Dendritic cell treated with granulocyte-macrophage colony-stimulating factor and Interleukin-4, amounts not matched to agents 40 ng/mL and 50 ng/mL, for 4 days (primary cell): Measurements from ENCODE around the gene RAB11FIP3.
"Not testable (repeated sequence)": the region's sequence is repeated elsewhere in the genome, so short reads cannot be mapped to it uniquely, and the experiment has no call there.

Experiments used
- H3K27ac Mint-ChIP-seq: one replicate; pipeline ENCODE4 v1.8.0; 2022; ENCODE audit warnings: mild to moderate bottlenecking, mixed read lengths
- H3K27me3 Mint-ChIP-seq: one replicate; pipeline ENCODE4 v1.8.0; 2022; ENCODE audit warnings: mild to moderate bottlenecking, mixed read lengths
- H3K36me3 Mint-ChIP-seq: one replicate; pipeline ENCODE4 v1.8.0; 2022; ENCODE audit warnings: low read depth, mixed read lengths
- H3K4me1 Mint-ChIP-seq: one replicate; pipeline ENCODE4 v1.8.0; 2022; ENCODE audit warnings: low read depth, mixed read lengths
- H3K4me3 Mint-ChIP-seq: one replicate; pipeline ENCODE4 v1.8.0; 2022; ENCODE audit warnings: mild to moderate bottlenecking, moderate library complexity, mixed read lengths
- H3K9me3 Mint-ChIP-seq: one replicate; pipeline ENCODE4 v1.8.0; 2022; ENCODE audit warnings: mixed read lengths
- intact Hi-C: fragments of 100-400 bp; cut with micrococcal nuclease; formaldehyde crosslinking; loops from one replicate; pipeline ENCODE4 v1.15.0; 2022

RAB11FIP3 gene

GRCh38 chr16:422179-422578 is 3.3 kb upstream of the RAB11FIP3 start:
- H3K27ac Mint-ChIP-seq, H3K36me3 Mint-ChIP-seq, H3K9me3 Mint-ChIP-seq, H3K4me3 Mint-ChIP-seq, intact Hi-C loops: not testable (repeated sequence)
- H3K27me3 Mint-ChIP-seq, result peaks cover 29% of the 10 kb centered on the region
- peaks cover 22% of the 10 kb centered on the region for H3K4me1 Mint-ChIP-seq

DNA sequence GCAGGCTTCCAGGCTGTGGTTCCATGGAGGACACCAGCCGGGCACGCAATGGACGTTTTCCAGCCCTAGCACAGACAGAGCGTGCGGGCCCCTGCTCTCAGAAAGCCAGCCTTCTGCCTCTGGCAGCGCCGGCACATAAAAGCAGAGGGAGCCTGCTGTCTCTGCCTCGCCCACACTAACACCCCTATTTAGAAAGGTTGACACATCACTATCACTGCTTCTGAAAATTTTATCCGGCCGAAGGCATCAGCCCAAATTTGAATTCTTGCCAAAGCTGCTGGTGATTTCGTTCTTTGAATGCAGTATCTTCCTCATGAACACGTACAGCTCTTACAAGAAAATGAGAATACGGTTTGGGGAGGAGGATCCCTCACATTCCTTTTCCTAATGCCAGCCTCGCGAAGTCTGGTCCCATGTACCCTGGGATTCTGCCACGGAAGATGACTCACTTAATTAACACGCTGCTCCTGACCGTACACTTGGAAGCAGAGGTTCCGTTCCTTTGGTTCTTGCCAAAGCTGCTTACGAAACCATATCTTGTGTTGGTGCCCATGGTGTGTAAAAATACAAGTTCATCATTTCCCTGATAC is 1.3 kb upstream of the RAB11FIP3 start:
- Mint-ChIP-seq H3K36me3 (peaks cover 5% of the 10 kb centered on the region), H3K27ac (peak overlapping the region; percentile 87), H3K4me1 (peaks cover 40% of the 10 kb centered on the region), H3K4me3 (peak overlapping the region; percentile 82), H3K9me3 (no peaks in the 10 kb centered on the region), H3K27me3 (peaks cover 37% of the 10 kb centered on the region)
- intact Hi-C loops, result no loop called here

GRCh38 chr16:424623-425081 is 797 bp upstream of the RAB11FIP3 start:
- Mint-ChIP-seq H3K4me1 (peaks cover 40% of the 10 kb centered on the region), H3K36me3 (peaks cover 10% of the 10 kb centered on the region), H3K27me3 (peaks cover 37% of the 10 kb centered on the region), H3K27ac (peak overlapping the region; percentile 87), H3K4me3 (peak overlapping the region; percentile 82), H3K9me3 (no peaks in the 10 kb centered on the region)
- intact Hi-C loops, result no loop called here

- H3K4me3 Mint-ChIP-seq, result peak overlapping the region; percentile 82
- H3K9me3 Mint-ChIP-seq, result no peaks in the 10 kb centered on the region
- peaks cover 36% of the 10 kb centered on the region for H3K27me3 Mint-ChIP-seq
- H3K36me3 Mint-ChIP-seq, result peaks cover 10% of the 10 kb centered on the region
- intact Hi-C loops, result no loop called here
- H3K27ac Mint-ChIP-seq, result peak overlapping the region; percentile 87
- peaks cover 40% of the 10 kb centered on the region for H3K4me1 Mint-ChIP-seq
Measured at GRCh38 chr16:425740-426114, 278 bp downstream of the RAB11FIP3 start.

DNA sequence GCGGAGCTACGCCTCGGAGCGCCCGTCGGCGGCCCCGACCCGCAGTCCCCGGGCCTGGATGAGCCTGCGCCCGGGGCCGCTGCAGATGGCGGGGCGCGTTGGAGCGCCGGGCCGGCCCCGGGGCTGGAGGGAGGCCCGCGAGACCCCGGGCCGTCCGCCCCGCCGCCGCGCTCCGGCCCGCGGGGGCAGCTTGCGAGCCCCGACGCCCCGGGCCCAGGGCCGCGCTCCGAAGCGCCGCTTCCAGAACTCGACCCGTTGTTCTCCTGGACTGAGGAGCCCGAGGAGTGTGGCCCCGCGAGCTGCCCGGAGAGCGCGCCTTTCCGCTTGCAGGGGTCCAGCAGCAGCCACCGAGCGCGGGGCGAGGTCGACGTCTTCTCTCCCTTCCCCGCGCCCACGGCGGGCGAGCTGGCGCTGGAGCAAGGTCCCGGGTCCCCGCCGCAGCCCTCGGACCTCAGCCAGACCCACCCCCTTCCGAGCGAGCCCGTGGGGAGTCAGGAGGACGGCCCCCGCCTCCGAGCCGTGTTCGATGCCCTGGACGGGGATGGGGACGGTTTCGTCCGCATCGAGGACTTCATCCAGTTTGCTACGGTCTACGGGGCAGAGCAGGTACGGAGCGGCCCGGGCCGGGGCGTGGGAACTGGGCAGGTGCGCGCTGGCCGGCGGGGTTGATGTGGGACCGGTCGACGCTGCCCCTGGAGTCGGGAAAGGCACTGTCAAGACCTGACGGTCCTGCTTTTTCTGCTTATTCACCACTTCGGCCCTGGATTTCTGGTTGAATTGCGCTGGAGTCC is 861 bp downstream of the RAB11FIP3 start:
- H3K9me3 Mint-ChIP-seq, result no peaks in the 10 kb centered on the region
- peaks cover 33% of the 10 kb centered on the region for H3K27me3 Mint-ChIP-seq
- H3K27ac Mint-ChIP-seq, result peak overlapping the region; percentile 67
- intact Hi-C loops, result no loop called here
- H3K4me1 Mint-ChIP-seq, result peaks cover 40% of the 10 kb centered on the region
- H3K4me3 Mint-ChIP-seq, result peak overlapping the region; percentile 74
- peaks cover 10% of the 10 kb centered on the region for H3K36me3 Mint-ChIP-seq

- peaks cover 10% of the 10 kb centered on the region for H3K36me3 Mint-ChIP-seq
- peak overlapping the region; percentile 67 for H3K27ac Mint-ChIP-seq
- intact Hi-C loops, result no loop called here
- H3K4me1 Mint-ChIP-seq, result peaks cover 40% of the 10 kb centered on the region
- H3K27me3 Mint-ChIP-seq, result peaks cover 33% of the 10 kb centered on the region
- no peaks in the 10 kb centered on the region for H3K9me3 Mint-ChIP-seq
- H3K4me3 Mint-ChIP-seq, result peak overlapping the region; percentile 74
Measured at GRCh38 chr16:426906-427249, 1.4 kb downstream of the RAB11FIP3 start.

GRCh38 chr16:427250-427649 is 1.8 kb downstream of the RAB11FIP3 start:
- H3K4me3 Mint-ChIP-seq, result peak overlapping the region; percentile 74
- intact Hi-C loops, result no loop called here
- H3K36me3 Mint-ChIP-seq, result peaks cover 10% of the 10 kb centered on the region
- peak overlapping the region; percentile 67 for H3K27ac Mint-ChIP-seq
- H3K4me1 Mint-ChIP-seq, result peaks cover 40% of the 10 kb centered on the region
- H3K27me3 Mint-ChIP-seq, result peaks cover 33% of the 10 kb centered on the region
- H3K9me3 Mint-ChIP-seq, result no peaks in the 10 kb centered on the region

DNA sequence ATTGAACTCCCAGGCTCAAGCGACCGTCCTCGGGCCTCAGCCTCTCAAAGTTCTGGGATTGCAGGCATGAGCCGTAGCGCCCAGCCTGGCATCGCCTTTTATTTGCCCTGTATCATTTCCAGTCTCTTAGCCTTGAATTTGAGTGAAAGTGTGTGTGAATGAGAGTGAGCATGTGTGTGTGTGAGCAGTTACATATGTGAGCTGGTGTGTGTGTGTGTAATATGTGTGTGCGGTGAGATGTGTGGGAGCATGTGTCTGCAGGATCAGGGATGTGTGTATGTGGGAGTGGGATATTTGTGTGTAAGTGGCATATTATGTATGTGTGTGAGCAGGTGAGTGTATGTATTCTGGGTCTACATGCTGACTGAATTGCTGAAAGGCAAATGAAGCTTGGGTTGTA is 5.5 kb downstream of the RAB11FIP3 start:
- H3K27ac Mint-ChIP-seq, result no peak overlapping the region
- intact Hi-C loops, result no loop called here

DNA sequence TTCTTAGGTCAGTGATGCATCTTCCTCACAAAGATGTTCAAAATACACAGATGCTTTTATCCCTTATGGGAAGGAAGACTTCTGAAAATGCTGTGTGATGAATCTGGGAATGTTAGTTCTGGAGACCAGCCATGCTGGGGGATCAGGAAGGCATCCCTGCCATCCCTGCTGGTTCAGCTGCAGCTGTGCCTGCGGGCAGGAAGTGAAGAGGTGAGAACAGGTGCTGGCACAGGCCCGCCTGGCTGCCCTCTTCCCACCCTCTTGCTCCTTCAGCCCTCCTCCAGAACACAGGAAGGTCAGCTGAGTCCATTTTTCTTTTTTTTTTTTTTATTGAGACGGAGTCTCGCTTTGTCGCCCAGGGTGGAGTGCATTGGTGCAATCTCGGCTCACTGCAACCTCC is 15.2 kb downstream of the RAB11FIP3 start:
- Mint-ChIP-seq H3K27ac (no peak overlapping the region), H3K9me3 (no peaks in the 10 kb centered on the region), H3K27me3 (no peaks in the 10 kb centered on the region), H3K4me3 (no peak overlapping the region), H3K36me3 (no peaks in the 10 kb centered on the region), H3K4me1 (no peaks in the 10 kb centered on the region)
- intact Hi-C loops, result no loop called here

More for the DNA sequence above, 5.5 kb downstream of the RAB11FIP3 start:
- no peak overlapping the region for H3K4me3 Mint-ChIP-seq
- peaks cover 28% of the 10 kb centered on the region for H3K4me1 Mint-ChIP-seq
- H3K36me3 Mint-ChIP-seq, result peaks cover 16% of the 10 kb centered on the region
- H3K27me3 Mint-ChIP-seq, result peaks cover 18% of the 10 kb centered on the region
- no peaks in the 10 kb centered on the region for H3K9me3 Mint-ChIP-seq

- Mint-ChIP-seq H3K4me3 (no peak overlapping the region), H3K36me3 (no peaks in the 10 kb centered on the region), H3K27ac (no peak overlapping the region), H3K4me1 (no peaks in the 10 kb centered on the region), H3K27me3 (no peaks in the 10 kb centered on the region), H3K9me3 (no peaks in the 10 kb centered on the region)
- intact Hi-C loops, result no loop called here
Measured at GRCh38 chr16:441447-441846, 16.0 kb downstream of the RAB11FIP3 start.

- H3K27ac Mint-ChIP-seq, result no peak overlapping the region
- no peaks in the 10 kb centered on the region for H3K36me3 Mint-ChIP-seq
- no peaks in the 10 kb centered on the region for H3K4me1 Mint-ChIP-seq
- no peaks in the 10 kb centered on the region for H3K9me3 Mint-ChIP-seq
- H3K27me3 Mint-ChIP-seq, result no peaks in the 10 kb centered on the region
- intact Hi-C loops, result no loop called here
- no peak overlapping the region for H3K4me3 Mint-ChIP-seq
Measured at GRCh38 chr16:442976-443375, 17.5 kb downstream of the RAB11FIP3 start.

- Mint-ChIP-seq H3K27ac (no peak overlapping the region), H3K36me3 (no peaks in the 10 kb centered on the region)
- intact Hi-C loops, result no loop called here
Measured at GRCh38 chr16:444027-444426, 18.6 kb downstream of the RAB11FIP3 start.

GRCh38 chr16:445566-445965 is 20.1 kb downstream of the RAB11FIP3 start:
- no peak overlapping the region for H3K27ac Mint-ChIP-seq
- H3K9me3 Mint-ChIP-seq, result no peaks in the 10 kb centered on the region
- H3K27me3 Mint-ChIP-seq, result no peaks in the 10 kb centered on the region
- intact Hi-C loops, result no loop called here
- H3K4me1 Mint-ChIP-seq, result peaks cover 8% of the 10 kb centered on the region
- H3K4me3 Mint-ChIP-seq, result no peak overlapping the region
- no peaks in the 10 kb centered on the region for H3K36me3 Mint-ChIP-seq

More at GRCh38 chr16:444027-444426, 18.6 kb downstream of the RAB11FIP3 start:
- no peaks in the 10 kb centered on the region for H3K9me3 Mint-ChIP-seq
- H3K27me3 Mint-ChIP-seq, result no peaks in the 10 kb centered on the region
- no peak overlapping the region for H3K4me3 Mint-ChIP-seq
- H3K4me1 Mint-ChIP-seq, result no peaks in the 10 kb centered on the region

DNA sequence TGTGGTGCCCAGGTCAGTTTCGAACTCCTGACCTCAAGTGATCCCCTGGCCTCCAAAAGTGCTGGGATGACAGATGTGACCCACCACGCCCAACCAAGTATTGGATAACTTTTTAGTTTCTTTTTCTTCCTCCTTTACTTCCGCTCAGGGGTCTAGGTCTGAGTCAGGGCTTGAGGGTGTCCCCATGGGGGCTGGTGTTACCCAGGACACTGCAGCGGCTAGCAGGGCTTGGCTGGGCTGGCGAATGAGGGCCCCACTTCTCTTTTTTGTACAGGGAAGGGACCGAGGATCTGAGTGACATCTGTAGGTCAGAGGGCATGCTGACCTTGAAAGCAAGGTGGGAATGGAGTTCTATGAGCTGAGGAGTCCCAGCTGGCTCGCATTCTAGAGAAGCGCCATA is 24.9 kb downstream of the RAB11FIP3 start:
- Mint-ChIP-seq H3K27me3 (no peaks in the 10 kb centered on the region), H3K9me3 (no peaks in the 10 kb centered on the region), H3K4me3 (no peak overlapping the region), H3K27ac (peak overlapping the region; percentile 47), H3K4me1 (peaks cover 14% of the 10 kb centered on the region), H3K36me3 (no peaks in the 10 kb centered on the region)
- intact Hi-C loops, result no loop called here
